B cell (primary cell): Measurements from ENCODE around the gene GEMIN2. TPM values are rescaled to one million over a fixed set of nuclear protein-coding genes. Genes with fewer than 3 reads are reported as not detected.

Experiments
- ATAC-seq: fragments of 200-7000 bp; cut with Tn5 transposase; one replicate; pipeline ENCODE4 v1.10.0; 2021; ENCODE audit warnings: low read depth, mild to moderate bottlenecking, moderate number of reproducible peaks, moderate library complexity
- CTCF ChIA-PET: fragments of 350-600 bp; sonication (Branson Sonifier 250); formaldehyde crosslinking; loops from one replicate; lab custom pipeline; 2021; ENCODE audit warnings: antibody characterized with exemption, inconsistent platforms; lab: Charles Lee
- POLR2A ChIA-PET: fragments of 350-600 bp; sonication (Branson Sonifier 250); formaldehyde crosslinking; loops from one replicate; lab custom pipeline; 2021; ENCODE audit warnings: antibody characterized with exemption; lab: Charles Lee
- DNase-seq: peaks from one replicate; pipeline ENCODE4 v3.0.0; 2013
- H2AFZ ChIP-seq: 2 replicates; pipeline ENCODE4 v1.6.1; 2012; ENCODE audit warnings: mild to moderate bottlenecking, low read depth, low read length; ENCODE audit not compliant: insufficient read depth, poor library complexity, severe bottlenecking
- H3K27ac ChIP-seq, 2 donors: 1 replicate in 1 of 2; 2 replicates in 1 of 2; pipeline ENCODE4 v1.5.1; 2012 to 2013; ENCODE audit warnings: low read length in 2 of 2, mild to moderate bottlenecking in 2 of 2, moderate library complexity in 1 of 2
- H3K27me3 ChIP-seq, 4 experiments: fragments of 200-600 bp in 1 of 4; sonication (generic) in 1 of 4; replicated peaks in 1 of 4; 1 replicate in 2 of 4; 2 replicates in 2 of 4; pipeline versions ENCODE4 v1.6.1 to v1.7.0; 2013 to 2016; ENCODE audit warnings: low read length in 3 of 4, mild to moderate bottlenecking in 2 of 4, mixed read lengths in 1 of 4, moderate library complexity in 1 of 4; ENCODE audit not compliant: insufficient read depth in 4 of 4, control insufficient read depth in 3 of 4; ENCODE audit errors: control extremely low read depth in 1 of 4
- H3K36me3 ChIP-seq, 2 experiments: replicated peaks in 1 of 2; 1 replicate in 1 of 2; 2 replicates in 1 of 2; pipeline versions ENCODE4 v1.6.1 to v1.7.1; 2013; ENCODE audit warnings: low read length in 1 of 2; ENCODE audit not compliant: insufficient read depth in 2 of 2, control insufficient read depth in 1 of 2; ENCODE audit errors: control extremely low read depth in 1 of 2, extremely low read depth in 1 of 2
- H3K4me1 ChIP-seq, 2 donors: fragments of 200-600 bp in 1 of 2; sonication (generic) in 1 of 2; 1 replicate in 1 of 2; 2 replicates in 1 of 2; pipeline versions ENCODE4 v1.5.1 to v1.6.1; 2013 to 2017; ENCODE audit warnings: low read length in 2 of 2; ENCODE audit not compliant: control insufficient read depth in 2 of 2, insufficient read depth in 2 of 2
- H3K4me2 ChIP-seq: replicated peaks from 2 replicates; pipeline ENCODE3; 2012; ENCODE audit warnings: mild to moderate bottlenecking, low read depth, low read length; ENCODE audit not compliant: poor library complexity, severe bottlenecking
- H3K4me3 ChIP-seq, 5 experiments: fragments of 200-600 bp in 1 of 5; sonication (generic) in 1 of 5; 1 replicate in 3 of 5; 2 replicates in 2 of 5; pipeline versions ENCODE4 v1.5.1 to v1.7.0; 2011 to 2016; ENCODE audit warnings: low read length in 4 of 5, mild to moderate bottlenecking in 4 of 5, low read depth in 2 of 5, control low read depth in 1 of 5, moderate library complexity in 1 of 5; ENCODE audit not compliant: insufficient read depth in 1 of 5; ENCODE audit errors: control extremely low read depth in 1 of 5, extremely low read depth in 1 of 5
- H3K79me2 ChIP-seq: fragments of 200-600 bp; sonication (generic); one replicate; pipeline ENCODE4 v1.6.0; 2016; ENCODE audit warnings: low read length; ENCODE audit not compliant: control insufficient read depth, insufficient read depth
- H3K9ac ChIP-seq: fragments of 200-600 bp; sonication (generic); 2 replicates; pipeline ENCODE4 v1.6.1; 2017; ENCODE audit warnings: mild to moderate bottlenecking, low read length, moderate library complexity
- H3K9me3 ChIP-seq, 3 donors: one replicate each; pipeline versions ENCODE4 v1.6.1 to v1.7.1; 2013; ENCODE audit warnings: low read length in 2 of 3; ENCODE audit not compliant: control insufficient read depth in 2 of 3, insufficient read depth in 1 of 3; ENCODE audit errors: control extremely low read depth in 1 of 3
- H4K20me1 ChIP-seq: 2 replicates; pipeline ENCODE4 v1.6.0; 2012; ENCODE audit warnings: mild to moderate bottlenecking, low read length; ENCODE audit not compliant: insufficient read depth, control insufficient read depth, poor library complexity, severe bottlenecking
- H3K27ac Mint-ChIP-seq: one replicate; pipeline ENCODE4 v1.8.0; 2021; ENCODE audit warnings: mixed read lengths
- H3K27me3 Mint-ChIP-seq: one replicate; pipeline ENCODE4 v1.8.0; 2021; ENCODE audit warnings: mixed read lengths
- H3K4me1 Mint-ChIP-seq: one replicate; pipeline ENCODE4 v1.8.0; 2021; ENCODE audit warnings: mixed read lengths
- H3K4me3 Mint-ChIP-seq: one replicate; pipeline ENCODE4 v1.8.0; 2021; ENCODE audit warnings: mixed read lengths
- H3K9me3 Mint-ChIP-seq: one replicate; pipeline ENCODE4 v1.8.0; 2022; ENCODE audit warnings: mixed read lengths; ENCODE audit not compliant: insufficient read depth
- CTCF ChIP-seq: fragments of 200-600 bp; IDR thresholded peaks from one replicate; pipeline ENCODE4 v1.8.0; 2022; ENCODE audit warnings: antibody characterized with exemption, mild to moderate bottlenecking
- EZH2 ChIP-seq: IDR thresholded peaks from 2 replicates; pipeline ENCODE4 v1.6.1; 2012; ENCODE audit warnings: borderline replicate concordance, low read depth, mild to moderate bottlenecking, moderate library complexity, low read length; ENCODE audit not compliant: insufficient read depth, poor library complexity, severe bottlenecking
- WGBS: methylation state at CpG from one replicate; pipeline ENCODE4 v1.1.5; 2013; ENCODE audit warnings: missing lambda C conversion rate; ENCODE audit not compliant: insufficient coverage; 5-methylcytosine and 5-hydroxymethylcytosine counted together
- intact Hi-C: fragments of 100-400 bp; cut with micrococcal nuclease; formaldehyde crosslinking; loops from one replicate; pipeline ENCODE4 v1.10.0; 2022
- polyA plus RNA-seq: library from polyadenylated mRNA; depleted of rRNA; stranded (reverse); fragments of >200 nt; gene quantifications from 2 replicates; pipeline ENCODE4 v1.2.3, GENCODE V29; 2012
- total RNA-seq, 2 donors: library from RNA; stranded (reverse); fragments of 120-200 nt in 1 of 2; gene quantifications; 1 replicate in 1 of 2; 2 replicates in 1 of 2; pipeline versions ENCODE4 v1.2.3 to v1.2.4, GENCODE V29; 2013 to 2022

GEMIN2 gene
- total and polyA plus RNA-seq, 2 donors (not counting 1 experiment from before 2014, with no cell fraction given), result 13.4 to 14.4 TPM

DNA sequence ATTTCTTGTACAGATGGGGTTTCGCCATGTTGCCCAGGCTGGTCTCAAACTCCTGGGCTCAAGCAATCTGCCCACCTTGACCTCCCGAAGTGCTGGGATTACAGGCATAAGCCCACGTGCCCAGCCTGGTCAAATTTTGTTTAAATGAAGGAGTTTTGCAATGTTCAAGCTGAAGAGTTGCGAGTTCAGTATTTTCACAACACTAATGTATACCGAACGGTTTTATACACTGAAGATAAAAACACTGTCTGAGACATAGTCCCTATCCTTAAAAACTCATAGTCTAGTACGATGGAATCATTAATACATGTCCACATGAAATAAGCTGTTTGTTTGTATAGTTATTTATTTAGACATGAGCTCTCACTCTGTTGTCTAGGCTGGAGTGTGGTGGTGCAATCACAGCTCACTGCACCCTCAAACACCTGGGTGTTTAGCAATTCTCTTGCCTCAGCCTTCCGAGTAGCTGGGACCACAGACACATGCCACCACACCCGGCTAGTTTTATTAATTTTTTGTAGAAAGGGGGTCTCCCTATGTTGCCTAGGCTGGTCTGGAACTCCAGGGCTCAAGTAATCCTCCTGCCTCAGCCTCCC is 40.6 kb downstream of the GEMIN2 start:
- 100% methylated on average over 1 of the region's 9 CpGs for WGBS
- H3K36me3 ChIP-seq, result peaks cover 6 to 31% of the 10 kb centered on the region in 2 experiments

More for the DNA sequence above, 40.6 kb downstream of the GEMIN2 start:
- ATAC-seq, result no peak
- H3K27ac ChIP-seq, result no peak overlapping the region
- no peaks in the 10 kb centered on the region for H3K27me3 ChIP-seq
- H3K4me1 ChIP-seq, result no peaks in the 10 kb centered on the region
- no peaks in the 10 kb centered on the region for H3K27me3 Mint-ChIP-seq
- H2AFZ ChIP-seq, result no peak overlapping the region
- no peaks in the 10 kb centered on the region for H3K9me3 Mint-ChIP-seq
- H3K4me1 Mint-ChIP-seq, result no peaks in the 10 kb centered on the region
- POLR2A ChIA-PET, result interaction anchor here (1.0 kb wide), 1 partner anchor 15 kb away, joined by 3 read pairs; the partner anchor contains the start of gene TRAPPC6B
- TF ChIP-seq CTCF (no peak), EZH2 (no peak)
- CTCF ChIA-PET, result interaction anchor here (1.0 kb wide), 1 partner anchor 20 kb away, joined by 3 read pairs; no protein-coding TSS in a partner anchor
- no peak overlapping the region for H3K27ac Mint-ChIP-seq
- no peaks in the 10 kb centered on the region for H3K9me3 ChIP-seq
- DNase-seq, result no peak
- no peaks in the 10 kb centered on the region for H3K79me2 ChIP-seq
- intact Hi-C loops, result no loop called here
- no peak overlapping the region for H3K4me2 ChIP-seq
- H3K9ac ChIP-seq, result no peak overlapping the region
- peaks cover under 1% of the 10 kb centered on the region for H4K20me1 ChIP-seq
- H3K4me3 ChIP-seq, result no peak overlapping the region
- no peak overlapping the region for H3K4me3 Mint-ChIP-seq
